CD4-positive, alpha-beta T cell (primary cell): ENCODE data around the gene MYOM3. TPM values are rescaled to one million over a fixed set of nuclear protein-coding genes. Genes with fewer than 3 reads are reported as not detected.

Source experiments
- ATAC-seq: fragments of 200-7000 bp; cut with Tn5 transposase; one replicate; pipeline ENCODE4 v1.10.0; 2022; ENCODE audit warnings: mild to moderate bottlenecking; ENCODE audit not compliant: poor library complexity
- CTCF ChIA-PET: fragments of 350-600 bp; sonication (Branson Sonifier 250); formaldehyde crosslinking; loops from one replicate; lab custom pipeline; 2021; ENCODE audit warnings: antibody characterized with exemption, inconsistent platforms; lab: Charles Lee
- POLR2A ChIA-PET: fragments of 350-600 bp; sonication (Branson Sonifier 250); formaldehyde crosslinking; loops from one replicate; lab custom pipeline; 2021; ENCODE audit warnings: antibody characterized with exemption, inconsistent platforms; lab: Charles Lee
- DNase-seq, 14 experiments: peaks; one replicate each; pipeline ENCODE4 v3.0.0-alpha.2; 2013 to 2020; ENCODE audit warnings: mixed read lengths in 2 of 14
- H3K27ac ChIP-seq, 2 donors: one replicate each; pipeline versions ENCODE4 v1.5.1 to v1.7.0; 2013; ENCODE audit warnings: low read length in 2 of 2, low read depth in 1 of 2, mild to moderate bottlenecking in 1 of 2
- H3K27me3 ChIP-seq, 2 experiments: 1 replicate in 1 of 2; 2 replicates in 1 of 2; pipeline versions ENCODE4 v1.6.1 to v1.7.0; 2013; ENCODE audit warnings: low read length in 2 of 2, control low read depth in 1 of 2, mild to moderate bottlenecking in 1 of 2, moderate library complexity in 1 of 2; ENCODE audit not compliant: insufficient read depth in 2 of 2, control insufficient read depth in 1 of 2
- H3K36me3 ChIP-seq: one replicate; pipeline ENCODE4 v1.6.1; 2013; ENCODE audit warnings: low read length, control low read depth; ENCODE audit not compliant: insufficient read depth
- H3K4me1 ChIP-seq: one replicate; pipeline ENCODE4 v1.6.1; 2013; ENCODE audit warnings: low read length, control low read depth; ENCODE audit not compliant: insufficient read depth
- H3K4me3 ChIP-seq: one replicate; pipeline ENCODE4 v1.5.1; 2013; ENCODE audit warnings: mild to moderate bottlenecking, low read length, moderate library complexity
- H3K9me3 ChIP-seq, 2 experiments: 1 replicate in 1 of 2; 2 replicates in 1 of 2; pipeline versions ENCODE4 v1.6.1 to v1.7.0; 2013; ENCODE audit warnings: low read length in 2 of 2, mild to moderate bottlenecking in 2 of 2, control low read depth in 1 of 2, moderate library complexity in 1 of 2; ENCODE audit not compliant: control insufficient read depth in 1 of 2, insufficient read depth in 1 of 2
- H3K27ac Mint-ChIP-seq: one replicate; pipeline ENCODE4 v1.8.0; 2020; ENCODE audit warnings: mixed read lengths
- H3K27me3 Mint-ChIP-seq: one replicate; pipeline ENCODE4 v1.8.0; 2021; ENCODE audit warnings: mixed read lengths
- H3K36me3 Mint-ChIP-seq: one replicate; pipeline ENCODE4 v1.8.0; 2021; ENCODE audit warnings: low read depth, mixed read lengths
- H3K4me1 Mint-ChIP-seq: one replicate; pipeline ENCODE4 v1.8.0; 2021; ENCODE audit warnings: low read depth, mixed read lengths
- H3K4me3 Mint-ChIP-seq: one replicate; pipeline ENCODE4 v1.8.0; 2020; ENCODE audit warnings: mild to moderate bottlenecking, mixed read lengths
- H3K9me3 Mint-ChIP-seq: one replicate; pipeline ENCODE4 v1.8.0; 2020; ENCODE audit warnings: mixed read lengths
- CTCF ChIP-seq: fragments of 200-600 bp; IDR thresholded peaks from one replicate; pipeline ENCODE4 v1.8.0; 2022; ENCODE audit warnings: antibody characterized with exemption, mild to moderate bottlenecking
- intact Hi-C, 2 experiments: fragments of 100-400 bp; cut with DNase I in 1 of 2; cut with micrococcal nuclease in 1 of 2; formaldehyde crosslinking; loops; one replicate each; pipeline versions ENCODE4 v1.15.1 to v1.9.0; 2023 to 2025; cut with DNase I, micrococcal nuclease
- total RNA-seq, 174 experiments: library from RNA in 2 of 174; stranded (reverse) in 2 of 174; gene quantifications; one replicate each; pipeline ENCODE4 v1.2.3 and lab custom pipeline; 2021 to 2026

MYOM3 gene
- total RNA-seq, 2 experiments from 2014 or later: not detected

- DNase-seq (no peak), ATAC-seq (no peak)
- no peak overlapping the region for H3K4me3 Mint-ChIP-seq
- POLR2A ChIA-PET: no interaction called here
- no peak overlapping the region for H3K27ac ChIP-seq
- H3K36me3 Mint-ChIP-seq: no peaks in the 10 kb centered on the region
- H3K27ac Mint-ChIP-seq: no peak overlapping the region
- peaks cover 0 to 4% of the 10 kb centered on the region in 2 experiments for H3K9me3 ChIP-seq
- H3K36me3 ChIP-seq: no peaks in the 10 kb centered on the region
- H3K9me3 Mint-ChIP-seq: no peaks in the 10 kb centered on the region
- H3K4me1 Mint-ChIP-seq: no peaks in the 10 kb centered on the region
- CTCF ChIA-PET: no interaction called here
- intact Hi-C loops: no loop called here
- peaks cover 10% of the 10 kb centered on the region for H3K27me3 Mint-ChIP-seq
- TF ChIP-seq CTCF: no peak
- H3K4me3 ChIP-seq: no peak overlapping the region
- no peaks in the 10 kb centered on the region for H3K27me3 ChIP-seq
- H3K4me1 ChIP-seq: peaks cover 6% of the 10 kb centered on the region
Measured at GRCh38 chr1:24067978-24068377, 44.0 kb downstream of the MYOM3 start.

DNA sequence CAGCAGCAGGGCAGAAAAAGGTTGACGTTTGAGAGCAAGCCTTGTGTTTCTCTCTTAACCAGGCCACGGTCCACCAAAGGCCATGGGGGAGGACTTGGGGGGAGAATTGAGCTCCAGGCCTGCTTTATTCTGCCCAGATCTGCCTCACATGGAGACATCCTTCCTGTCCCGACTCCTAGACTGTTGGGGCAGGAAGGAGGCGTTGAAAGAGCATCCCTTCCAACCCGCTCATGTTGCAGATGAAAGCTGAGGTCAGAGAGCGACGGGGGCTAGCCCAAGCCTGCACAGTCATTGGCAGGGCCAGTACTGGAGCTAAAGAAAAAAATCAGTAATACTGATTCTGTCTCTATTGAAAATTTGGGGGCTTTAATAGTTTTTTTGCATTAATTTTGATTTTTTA, 46.6 kb downstream of the MYOM3 start:
- Mint-ChIP-seq H3K4me1 (no peaks in the 10 kb centered on the region), H3K27me3 (peaks cover 9% of the 10 kb centered on the region), H3K27ac (no peak overlapping the region), H3K36me3 (no peaks in the 10 kb centered on the region), H3K9me3 (no peaks in the 10 kb centered on the region), H3K4me3 (no peak overlapping the region)
- Histone ChIP-seq H3K36me3 (no peaks in the 10 kb centered on the region), H3K4me1 (no peaks in the 10 kb centered on the region), H3K27me3 (peaks cover 0 to 2% of the 10 kb centered on the region in 2 experiments), H3K27ac (no peak overlapping the region), H3K9me3 (peaks cover 0 to 12% of the 10 kb centered on the region in 2 experiments), H3K4me3 (no peak overlapping the region)
- TF ChIP-seq CTCF: no peak
- DNase-seq: no peak
- ATAC-seq: no peak
- intact Hi-C loops: no loop called here
- ChIA-PET CTCF (no interaction called here), POLR2A (no interaction called here)

- ChIA-PET CTCF (no interaction called here), POLR2A (no interaction called here)
- H3K9me3 Mint-ChIP-seq: no peaks in the 10 kb centered on the region
- no peak for TF ChIP-seq CTCF
- ATAC-seq (no peak), DNase-seq (no peak)
- Histone ChIP-seq H3K4me3 (no peak overlapping the region), H3K36me3 (no peaks in the 10 kb centered on the region), H3K27ac (no peak overlapping the region), H3K4me1 (no peaks in the 10 kb centered on the region), H3K9me3 (peaks cover 0 to 12% of the 10 kb centered on the region in 2 experiments), H3K27me3 (peaks cover 0 to 2% of the 10 kb centered on the region in 2 experiments)
- H3K4me3 Mint-ChIP-seq: no peak overlapping the region
- H3K27ac Mint-ChIP-seq: no peak overlapping the region
- intact Hi-C loops: no loop called here
- no peaks in the 10 kb centered on the region for H3K36me3 Mint-ChIP-seq
- H3K27me3 Mint-ChIP-seq: peaks cover 5% of the 10 kb centered on the region
- no peaks in the 10 kb centered on the region for H3K4me1 Mint-ChIP-seq
Measured at GRCh38 chr1:24062221-24062620, 49.7 kb downstream of the MYOM3 start.
